ENCODE results near the gene EGFR.

The EGFR gene

GRCh38 chr7:55129541-55130394, 111.0 kb downstream of the EGFR start:
- DNase-seq, result no peak

- no peak for DNase-seq
These were observed 111.8 kb downstream of the EGFR start for GRCh38 chr7:55130395-55131141.

DNA sequence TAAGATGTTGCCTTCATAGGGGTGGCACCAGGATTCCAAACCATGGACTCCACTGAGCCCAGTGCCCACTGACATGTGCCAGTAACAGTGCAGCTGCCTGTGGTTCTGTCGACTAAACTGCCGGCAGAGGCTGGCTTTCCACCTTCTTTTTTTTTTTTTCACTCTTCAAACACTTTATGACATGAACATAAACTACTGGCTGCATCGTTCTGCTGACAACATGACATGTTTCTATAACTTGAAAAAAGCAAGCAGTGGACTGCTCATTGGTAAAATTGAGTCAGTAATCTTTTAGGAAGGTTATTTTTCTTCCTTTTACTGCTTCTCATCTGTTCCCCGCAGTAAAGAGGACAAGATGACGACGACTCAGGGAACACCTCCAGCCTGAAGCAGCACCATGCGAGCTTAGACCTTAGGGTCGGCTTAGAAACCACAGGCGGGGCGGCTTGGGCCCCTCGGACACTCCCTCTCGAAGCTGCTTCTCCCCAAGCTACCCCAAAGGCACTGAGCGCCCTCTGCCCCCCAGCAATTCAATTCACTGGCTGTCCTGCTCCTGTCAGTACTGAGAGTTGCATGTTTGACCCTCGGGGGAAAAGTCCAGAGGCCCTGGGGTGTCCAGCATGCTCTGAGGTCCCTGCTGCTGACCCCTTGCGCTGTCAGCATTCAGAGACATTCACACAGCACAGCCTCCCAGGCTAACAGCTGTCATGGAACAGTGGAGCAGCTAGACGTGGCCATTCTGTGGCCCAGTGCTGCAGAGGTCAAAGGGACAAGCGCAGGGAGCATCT, 112.5 kb downstream of the EGFR start:
- DNase-seq, result no peak

GRCh38 chr7:55132550-55132889, 113.7 kb downstream of the EGFR start:
- DNase-seq, result no peak

DNA sequence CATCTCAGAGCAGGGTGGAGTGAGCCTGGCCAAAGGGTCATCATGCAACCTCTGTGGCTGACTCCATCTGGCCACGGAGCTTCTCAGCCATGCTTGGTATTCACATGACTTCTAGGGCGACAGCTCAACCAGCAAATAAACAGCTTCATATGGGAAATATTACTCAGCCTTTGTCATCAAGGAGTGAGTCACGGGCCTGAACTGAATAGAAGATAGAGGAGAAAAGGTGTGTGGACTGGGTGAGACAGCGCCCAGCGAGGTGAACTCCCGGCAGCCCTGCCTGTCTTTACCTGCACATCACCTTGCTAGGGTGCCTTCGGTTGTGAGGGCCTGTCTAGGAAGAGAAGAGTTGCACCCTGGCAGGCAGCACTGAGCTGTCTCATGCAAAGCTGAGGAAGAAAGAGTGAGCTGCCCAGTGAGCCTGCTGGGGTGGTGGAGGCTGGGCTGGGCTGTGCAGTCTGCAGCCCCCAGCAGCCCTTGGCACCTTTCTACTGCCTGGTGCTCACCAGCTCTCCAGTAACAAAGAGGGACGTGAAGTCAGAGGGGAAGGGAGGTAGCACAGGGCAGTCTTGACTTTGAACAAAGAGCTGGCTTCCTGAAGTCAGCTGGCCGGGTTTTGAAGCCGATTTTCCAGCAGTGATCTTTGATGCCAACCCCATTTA, 114.2 kb downstream of the EGFR start:
- DNase-seq, result no peak

GRCh38 chr7:55133630-55134358, 115.0 kb downstream of the EGFR start:
- no peak for DNase-seq

- DNase-seq, result no peak
These were observed 115.5 kb downstream of the EGFR start for GRCh38 chr7:55134359-55134725.

DNA sequence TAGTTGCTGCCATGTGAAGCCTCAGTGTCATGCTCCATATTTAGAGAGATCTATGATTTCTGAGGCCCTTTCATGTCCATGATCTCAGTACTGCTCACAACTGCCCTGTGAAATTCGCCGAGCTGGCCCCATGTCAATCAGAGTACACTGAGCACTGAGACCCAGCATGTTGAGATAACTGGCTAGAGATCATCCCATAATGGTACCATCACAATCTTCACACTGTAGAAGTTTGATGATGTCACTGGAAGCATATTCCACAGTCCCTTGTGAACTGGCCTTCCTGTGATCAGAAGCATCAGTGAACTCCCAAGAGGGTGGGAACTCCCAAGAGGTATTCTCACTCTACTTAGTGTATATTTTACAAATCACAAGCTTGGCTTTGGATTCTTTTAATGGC, 116.0 kb downstream of the EGFR start:
- no peak for DNase-seq

GRCh38 chr7:55135462-55135861, 116.6 kb downstream of the EGFR start:
- DNase-seq, result no peak

- no peak for DNase-seq
These were observed 119.8 kb downstream of the EGFR start for GRCh38 chr7:55138663-55139062.

DNA sequence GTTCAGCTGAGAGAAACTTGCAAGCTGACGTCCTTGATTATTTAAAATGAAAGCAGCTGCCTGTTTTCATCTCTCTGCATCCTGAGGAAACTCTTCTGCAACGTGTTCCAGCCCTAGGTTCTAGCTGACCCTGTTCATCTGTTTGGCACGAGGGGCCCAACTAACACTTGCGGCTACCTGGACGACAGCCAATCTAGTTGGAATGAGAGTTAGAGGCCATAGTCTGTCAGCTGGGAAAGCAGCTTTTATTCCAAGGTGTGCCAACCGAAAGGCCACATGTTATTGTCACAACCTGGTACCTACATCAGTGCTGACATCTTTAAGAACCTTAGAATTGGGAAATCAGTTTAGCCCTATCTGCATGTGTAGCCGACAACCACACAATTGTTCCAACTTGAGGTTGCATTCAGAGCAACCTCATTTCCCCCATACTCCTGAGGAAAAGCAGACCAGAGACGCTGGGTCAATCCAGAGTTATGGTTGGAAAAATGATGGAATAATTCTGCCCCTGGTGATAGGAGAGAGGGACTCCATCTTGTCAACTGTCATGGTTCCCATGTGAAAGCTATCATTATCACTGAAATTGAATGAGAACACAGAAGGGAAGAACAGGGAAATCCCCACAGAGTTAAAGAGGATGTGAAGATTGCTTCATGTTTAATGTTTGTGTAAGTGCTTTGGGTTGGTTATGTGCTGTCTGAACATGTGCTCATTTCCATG, 121.6 kb downstream of the EGFR start:
- no peak for DNase-seq

DNA sequence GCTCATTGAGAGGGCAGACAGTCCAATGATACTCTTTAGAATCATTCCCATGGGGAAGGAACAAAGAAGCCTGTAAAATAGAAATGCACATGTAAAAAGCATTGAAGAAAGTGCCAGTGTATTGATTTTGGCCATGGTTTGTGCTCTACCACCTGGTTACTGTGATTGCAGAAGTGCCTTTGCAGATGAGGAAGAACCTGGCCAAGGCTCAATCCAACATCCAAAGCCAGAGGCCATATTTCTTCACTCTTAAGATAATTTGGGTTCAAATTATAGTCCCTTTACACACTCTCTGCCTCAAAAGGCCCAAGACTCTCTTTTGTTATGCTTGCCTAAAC, 122.1 kb downstream of the EGFR start:
- DNase-seq, result no peak

GRCh38 chr7:55142919-55143600, 124.2 kb downstream of the EGFR start:
- DNase-seq, result no peak

DNA sequence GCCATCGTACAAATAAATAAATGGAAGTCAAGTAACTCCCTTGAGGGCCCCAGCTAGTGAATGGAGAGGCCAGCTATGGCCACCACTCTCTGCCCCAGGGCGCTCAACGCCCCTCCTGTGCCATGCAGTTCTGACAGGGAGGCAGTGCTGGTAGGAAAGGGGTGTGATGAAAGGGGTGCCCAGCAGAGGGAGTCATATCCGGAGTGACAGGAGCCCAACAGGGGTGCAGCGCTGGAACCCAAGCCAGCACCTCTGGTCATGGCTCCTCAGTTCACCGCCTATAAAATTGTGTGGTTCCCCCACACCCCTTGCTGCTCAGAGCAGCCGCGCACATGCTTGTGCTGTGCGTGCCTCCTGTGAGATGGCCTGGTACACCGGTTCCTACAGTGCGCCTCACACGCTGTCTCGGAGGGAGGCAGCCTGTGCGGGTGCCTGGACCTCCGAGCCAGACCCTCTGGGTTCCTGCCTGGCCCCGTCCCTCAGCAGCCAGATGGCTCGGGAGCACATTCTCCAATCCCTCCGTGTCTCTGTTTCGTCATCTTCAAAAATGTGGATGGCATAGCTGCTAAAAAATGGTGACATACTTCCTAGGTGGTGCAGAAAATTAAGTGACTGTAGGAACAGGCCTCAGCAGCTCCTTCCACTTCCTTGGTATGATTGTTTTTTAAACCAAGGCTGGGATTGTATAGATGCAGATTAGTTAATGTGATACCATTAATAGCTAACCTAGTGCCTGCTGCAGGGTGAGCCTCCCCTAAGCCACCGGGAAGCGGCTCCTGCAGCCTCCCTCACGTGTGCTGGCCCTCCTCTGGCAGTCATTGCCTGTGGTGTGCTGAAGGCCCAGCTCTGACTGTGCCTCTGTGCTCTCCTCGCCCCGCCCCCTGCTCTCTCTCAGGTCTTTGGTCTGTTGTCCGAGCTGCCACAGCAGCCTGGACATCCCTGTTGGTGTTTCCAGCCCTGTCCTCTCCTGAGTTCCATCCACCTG, 125.8 kb downstream of the EGFR start:
- no peak for DNase-seq

GRCh38 chr7:55145606-55146005, 126.8 kb downstream of the EGFR start:
- no peak for DNase-seq

DNA sequence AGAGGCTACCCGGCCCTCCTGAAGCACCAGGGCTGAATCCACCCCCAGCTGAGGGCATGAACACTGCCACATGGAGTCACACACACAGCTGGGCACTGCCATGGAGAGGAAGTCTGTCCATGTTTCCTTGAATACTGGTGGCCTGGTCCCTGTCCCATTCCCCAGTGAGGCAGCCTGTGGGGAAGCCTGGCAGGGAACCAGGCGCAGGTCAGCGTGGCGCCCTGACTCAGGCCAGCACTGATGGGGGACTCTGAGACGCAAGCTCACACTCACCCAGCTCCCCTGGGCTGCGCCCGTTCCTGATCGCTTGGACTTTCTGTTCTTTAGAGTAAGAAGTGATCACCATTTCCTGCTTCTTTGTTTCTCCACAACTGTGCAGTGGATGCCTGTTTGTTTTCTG, 128.3 kb downstream of the EGFR start:
- no peak for DNase-seq

- DNase-seq, result no peak
These were observed 128.9 kb downstream of the EGFR start for GRCh38 chr7:55147736-55148135.

DNA sequence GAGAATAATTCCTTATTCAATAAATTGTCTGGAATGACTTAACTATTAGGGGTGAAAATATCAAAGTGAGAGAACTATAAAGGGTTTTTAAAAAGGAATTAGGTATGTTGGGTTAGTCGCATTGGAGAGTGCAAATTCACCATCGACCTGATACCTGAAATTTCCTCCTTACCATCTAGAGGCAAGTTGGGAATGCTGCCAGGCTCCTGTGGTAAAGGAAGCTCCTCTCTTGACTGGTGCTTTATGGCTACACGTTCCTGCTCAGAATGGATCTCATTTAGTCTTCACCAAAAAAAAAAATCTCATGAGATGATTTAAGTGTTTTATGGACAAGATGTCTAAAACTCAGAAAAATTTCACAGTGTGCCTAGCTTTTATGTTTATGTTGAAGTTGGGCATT, 129.8 kb downstream of the EGFR start:
- DNase-seq, result no peak

GRCh38 chr7:55149001-55149400, 130.2 kb downstream of the EGFR start:
- no peak for DNase-seq

- no peak for DNase-seq
These were observed 131.3 kb downstream of the EGFR start for GRCh38 chr7:55150166-55150565.

Data from central memory CD4-positive, alpha-beta T cell (primary cell).